GM12865 (cell line): ENCODE data around the gene ELF2.
"Not testable (repeated sequence)": the region's sequence is repeated elsewhere in the genome, so short reads cannot be mapped to it uniquely, and the experiment has no call there.

Experiments used
- DNase-seq: peaks from one replicate; pipeline ENCODE4 v3.0.0; 2010; ENCODE audit warnings: low read depth
- H3K4me3 ChIP-seq: 2 replicates; pipeline ENCODE4 v1.5.1; 2011; ENCODE audit warnings: mild to moderate bottlenecking, low read depth, low read length, control low read depth
- CTCF ChIP-seq: IDR thresholded peaks from 2 replicates; pipeline ENCODE4 v1.5.1; 2011; ENCODE audit warnings: low read length, control low read depth, low read depth, inconsistent platforms; ENCODE audit not compliant: insufficient read depth; ENCODE audit errors: missing control alignments

ELF2 gene

DNA sequence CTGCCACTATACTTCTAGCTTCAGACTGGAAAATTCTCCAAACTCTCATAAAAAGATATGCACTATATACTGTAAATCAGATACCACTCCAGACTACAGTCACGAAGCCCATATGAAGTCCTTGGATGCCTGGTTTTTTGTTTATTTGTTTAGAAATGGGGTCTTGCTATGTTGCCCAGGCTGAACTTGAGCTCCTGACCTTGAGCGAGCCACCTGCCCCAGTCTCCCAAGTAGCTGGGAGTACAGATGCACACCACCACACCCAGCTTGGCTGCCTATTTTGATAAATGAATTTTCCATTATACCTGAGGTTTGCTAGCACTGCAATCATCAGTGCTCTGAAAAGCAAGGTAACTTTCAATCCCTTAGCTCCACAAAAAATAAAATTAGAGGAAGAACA is 53.1 kb downstream of the ELF2 start:
- no peak overlapping the region for H3K4me3 ChIP-seq
- no peak for DNase-seq
- no peak for TF ChIP-seq CTCF

GRCh38 chr4:139118365-139118764 is 58.7 kb downstream of the ELF2 start:
- no peak for TF ChIP-seq CTCF

DNA sequence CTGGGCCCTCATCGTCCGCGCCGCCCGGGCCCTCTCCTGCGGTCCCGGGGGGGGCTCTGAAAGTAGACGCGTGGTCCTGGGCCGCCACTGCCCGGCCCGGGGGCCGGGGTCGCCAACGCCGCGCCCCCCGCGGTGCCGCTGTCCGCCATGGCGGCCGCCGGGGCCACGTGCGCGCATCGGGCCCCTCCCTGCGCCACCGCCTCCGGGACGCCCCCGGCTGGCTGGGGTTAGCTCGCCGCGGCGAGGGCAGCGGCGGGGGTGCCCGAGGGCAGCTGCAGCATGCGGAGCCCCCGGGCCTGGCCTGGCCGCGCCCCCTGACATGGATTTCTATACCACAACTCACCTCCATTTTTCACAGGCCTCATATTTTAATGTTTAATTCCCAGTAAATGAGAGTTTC is 61.8 kb downstream of the ELF2 start:
- no peak for DNase-seq
- no peak for TF ChIP-seq CTCF
- H3K4me3 ChIP-seq, result no peak overlapping the region

More at GRCh38 chr4:139118365-139118764, 58.7 kb downstream of the ELF2 start:
- DNase-seq, result no peak
- no peak overlapping the region for H3K4me3 ChIP-seq

- not testable (repeated sequence) for DNase-seq
Measured at GRCh38 chr4:139114795-139115194, 62.2 kb downstream of the ELF2 start.

DNA sequence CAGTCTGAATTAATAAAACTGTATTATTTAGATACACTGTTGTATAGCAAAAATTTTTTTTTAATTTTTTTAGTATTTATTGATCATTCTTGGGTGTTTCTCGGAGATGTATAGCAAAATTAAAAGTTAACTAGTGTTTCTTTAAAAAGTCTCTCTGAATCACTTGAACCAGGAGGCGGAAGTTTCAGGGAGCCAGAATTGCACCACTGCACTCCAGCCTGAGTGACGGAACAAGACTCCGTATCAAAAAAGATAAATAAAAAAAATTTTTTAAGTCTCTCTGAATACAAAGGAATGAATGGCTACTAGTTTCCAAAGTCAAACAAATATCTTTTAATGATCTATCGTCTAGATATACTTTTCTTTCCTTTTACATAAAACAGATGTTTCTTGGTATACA is 64.4 kb downstream of the ELF2 start:
- no peak for DNase-seq
- no peak overlapping the region for H3K4me3 ChIP-seq
- no peak for TF ChIP-seq CTCF

More at GRCh38 chr4:139114795-139115194, 62.2 kb downstream of the ELF2 start:
- H3K4me3 ChIP-seq, result not testable (repeated sequence)

DNA sequence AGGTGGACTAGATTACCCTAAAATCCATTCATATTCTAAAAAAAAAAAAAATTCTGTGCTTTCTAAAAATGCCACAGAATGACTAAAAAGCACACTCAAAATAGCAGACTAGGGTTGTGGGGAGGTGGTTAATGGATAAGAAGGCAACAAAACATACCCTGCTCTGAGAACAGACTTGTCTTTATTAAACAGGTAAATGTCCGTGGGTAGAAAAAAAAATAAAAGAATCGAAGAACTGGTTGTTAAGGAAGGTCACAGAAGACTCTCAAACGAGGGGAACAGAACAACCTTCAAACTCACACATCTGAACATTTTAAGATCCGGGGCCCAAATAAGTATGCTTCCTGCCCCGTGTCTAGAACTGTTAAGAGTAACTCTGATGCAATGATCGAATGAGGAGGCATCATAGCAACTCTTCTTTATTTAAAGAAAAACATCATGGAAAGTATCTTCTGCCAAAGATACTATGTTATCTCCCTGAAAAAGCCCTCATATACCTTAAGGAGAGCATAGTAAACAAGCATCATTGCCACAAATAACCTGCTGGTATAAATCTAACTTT is 68.4 kb downstream of the ELF2 start:
- no peak overlapping the region for H3K4me3 ChIP-seq
- TF ChIP-seq CTCF, result no peak
- DNase-seq, result no peak

- no peak overlapping the region for H3K4me3 ChIP-seq
- DNase-seq, result peak; percentile 90
- peak; percentile 79 for TF ChIP-seq CTCF
Measured at GRCh38 chr4:139099366-139099982, 77.5 kb downstream of the ELF2 start.
